ENCODE measurements around the gene TIMELESS.

- no peak for TF ChIP-seq POLR2A (IDR thresholded peaks at IDR 0.05)
- no peak for TF ChIP-seq POLR2AphosphoS5 (IDR thresholded peaks at IDR 0.05)
These were observed 11.6 kb downstream of the TIMELESS start for GRCh38 chr12:56437430-56438176.
